Keratinocyte (primary cell): ENCODE results near the gene PAX5. TPM values are rescaled to one million over a fixed set of nuclear protein-coding genes. Genes with fewer than 3 reads are reported as not detected.

Experiments used
- DNase-seq: peaks from one replicate; pipeline ENCODE4 v3.0.0-alpha.2; 2011; ENCODE audit warnings: low read depth, missing footprints, low spot score
- FAIRE-seq: peaks from 2 replicates; lab custom pipeline; 2011; peaks lifted over from hg19 to GRCh38; lab: Jason Lieb, UNC
- H2AFZ ChIP-seq: 2 replicates; pipeline ENCODE4 v1.6.0; 2012; ENCODE audit warnings: low read length, control low read depth, inconsistent platforms; ENCODE audit not compliant: control insufficient read depth
- H3K27ac ChIP-seq: 2 replicates; pipeline ENCODE4 v1.5.1; 2011; ENCODE audit warnings: low read length; ENCODE audit not compliant: control insufficient read depth, insufficient read depth
- H3K27me3 ChIP-seq: 3 replicates; pipeline ENCODE4 v1.6.0; 2011; ENCODE audit warnings: low read length; ENCODE audit not compliant: control insufficient read depth, insufficient read depth; ENCODE audit errors: extremely low read depth
- H3K36me3 ChIP-seq, 2 experiments: 2 replicates in 1 of 2; 3 replicates in 1 of 2; pipeline ENCODE4 v1.5.1; 2011; ENCODE audit warnings: low read length in 2 of 2, mild to moderate bottlenecking in 1 of 2; ENCODE audit not compliant: control insufficient read depth in 2 of 2, insufficient read depth in 2 of 2; ENCODE audit errors: extremely low read depth in 1 of 2
- H3K4me1 ChIP-seq: 3 replicates; pipeline ENCODE4 v1.5.1; 2011; ENCODE audit warnings: low read length; ENCODE audit not compliant: control insufficient read depth, insufficient read depth; ENCODE audit errors: extremely low read depth
- H3K4me2 ChIP-seq: 3 replicates; pipeline ENCODE4 v1.6.0; 2011; ENCODE audit warnings: low read depth, low read length; ENCODE audit not compliant: control insufficient read depth, insufficient read depth; ENCODE audit errors: extremely low read depth
- H3K4me3 ChIP-seq, 3 experiments: fragments of 200-600 bp in 1 of 3; sonication (generic) in 1 of 3; 2 replicates in 2 of 3; 3 replicates in 1 of 3; pipeline ENCODE4 v1.5.1; 2011 to 2016; ENCODE audit warnings: low read length in 3 of 3, mild to moderate bottlenecking in 3 of 3, control low read depth in 2 of 3, inconsistent platforms in 1 of 3, low read depth in 1 of 3, mixed read lengths in 1 of 3, mixed run types in 1 of 3, moderate library complexity in 1 of 3; ENCODE audit not compliant: control insufficient read depth in 2 of 3, insufficient read depth in 2 of 3; ENCODE audit errors: extremely low read depth in 1 of 3
- H3K79me2 ChIP-seq: 2 replicates; pipeline ENCODE4 v1.6.0; 2012; ENCODE audit warnings: low read length; ENCODE audit not compliant: control insufficient read depth, insufficient read depth
- H3K9ac ChIP-seq: 3 replicates; pipeline ENCODE4 v1.6.0; 2011; ENCODE audit warnings: low read length; ENCODE audit not compliant: control insufficient read depth, insufficient read depth; ENCODE audit errors: extremely low read depth
- H3K9me1 ChIP-seq: 3 replicates; pipeline ENCODE4 v1.6.0; 2011; ENCODE audit warnings: low read length; ENCODE audit not compliant: control insufficient read depth, insufficient read depth; ENCODE audit errors: extremely low read depth
- H3K9me3 ChIP-seq: 2 replicates; pipeline ENCODE4 v1.5.1; 2012; ENCODE audit warnings: low read depth, low read length; ENCODE audit not compliant: control insufficient read depth
- H4K20me1 ChIP-seq: 3 replicates; pipeline ENCODE4 v1.6.0; 2011; ENCODE audit warnings: low read length; ENCODE audit not compliant: control insufficient read depth, insufficient read depth; ENCODE audit errors: extremely low read depth
- EZH2 ChIP-seq: IDR thresholded peaks from one replicate; pipeline ENCODE4 v1.6.1; 2012; ENCODE audit warnings: inconsistent platforms, mild to moderate bottlenecking, low read length, moderate library complexity
- dilution Hi-C: fragments of 300-500 bp; cut with MboI; formaldehyde crosslinking; loops from one replicate; pipeline ENCODE4 v1.7.0; 2020; ENCODE audit warnings: low sequenced_read_pairs; ENCODE audit not compliant: extremely low pct_ligation_motif_present
- polyA plus RNA-seq, 5 experiments: library from polyadenylated mRNA; depleted of rRNA in 3 of 5; stranded (reverse) in 3 of 5; stranded (forward) in 1 of 5; unstranded in 1 of 5; fragments of >200 nt; gene quantifications; 1 replicate in 1 of 5; 2 replicates in 3 of 5; 3 replicates in 1 of 5; pipeline versions ENCODE4 v1.2.1 to v1.2.3, GENCODE V29; 2011 to 2012; ENCODE audit warnings: missing spikeins in 2 of 5, low read depth in 1 of 5, low replicate concordance in 1 of 5
- TF ChIP-seq, protein P1 (sequence below), 3 experiments: IDR thresholded peaks in 1 of 3; conservative IDR thresholded peaks in 1 of 3; optimal IDR thresholded peaks in 1 of 3; 2 replicates in 2 of 3; 3 replicates in 1 of 3; pipeline versions ENCODE3 to v1.5.1; 2011; ENCODE audit warnings: low read length in 3 of 3, mild to moderate bottlenecking in 3 of 3, moderate library complexity in 2 of 3, control low read depth in 1 of 3, inconsistent platforms in 1 of 3; ENCODE audit not compliant: insufficient read depth in 2 of 3; ENCODE audit errors: extremely low read depth in 1 of 3

Gene PAX5
- polyA plus RNA-seq, 1 donor (not counting 4 experiments of a cell fraction or from before 2014, with no cell fraction given): not detected

DNA sequence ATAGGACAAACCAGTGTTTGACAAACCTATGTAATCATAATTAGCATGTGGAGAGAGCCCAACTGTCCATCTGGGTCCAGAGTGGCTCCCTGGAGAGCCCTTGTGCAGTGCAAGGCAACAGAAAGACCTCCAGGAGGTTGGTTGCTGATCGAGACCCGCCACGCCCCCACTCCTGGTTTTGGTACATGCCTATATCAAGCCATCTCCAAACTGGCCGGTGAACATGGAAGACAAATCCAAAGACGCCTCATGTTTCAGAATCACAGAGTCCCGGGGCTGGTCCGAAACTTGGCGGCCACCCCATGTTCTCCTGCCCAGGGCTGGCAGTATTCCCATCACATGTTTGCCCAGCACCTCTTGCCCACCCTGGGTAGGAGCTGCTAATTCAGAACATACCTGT lies 140.2 kb downstream of the PAX5 start:
- Histone ChIP-seq H2AFZ (no peak overlapping the region), H4K20me1 (no peaks in the 10 kb centered on the region), H3K4me2 (no peak overlapping the region), H3K4me1 (no peaks in the 10 kb centered on the region), H3K36me3 (no peaks in the 10 kb centered on the region), H3K9ac (no peak overlapping the region), H3K79me2 (no peaks in the 10 kb centered on the region), H3K27me3 (peaks cover 29% of the 10 kb centered on the region), H3K4me3 (no peak overlapping the region), H3K9me1 (no peaks in the 10 kb centered on the region), H3K9me3 (no peaks in the 10 kb centered on the region), H3K27ac (no peak overlapping the region)
- TF ChIP-seq EZH2: no peak
- FAIRE-seq: no peak
- no peak for DNase-seq
- dilution Hi-C loops: no loop called here

DNA sequence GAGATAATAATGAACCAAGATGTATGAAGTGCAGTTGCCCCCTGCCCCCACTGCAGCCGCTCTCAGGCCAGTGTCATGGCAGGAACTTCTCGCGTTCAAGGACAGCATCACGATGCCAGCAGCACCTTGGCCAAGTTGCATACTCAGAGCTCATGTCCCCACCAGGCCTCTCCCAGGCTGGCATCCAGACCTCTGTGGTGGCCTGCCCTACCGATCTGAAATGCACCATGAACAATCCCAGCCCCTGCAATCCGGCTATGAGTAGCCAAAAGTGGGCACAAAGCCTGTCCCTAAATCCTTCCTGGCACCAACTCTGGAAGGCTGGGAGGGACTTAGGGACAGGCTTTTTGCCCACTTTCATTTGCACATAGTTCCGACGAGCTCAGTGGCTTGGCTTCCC lies 140.9 kb downstream of the PAX5 start:
- no peak overlapping the region for H3K4me3 ChIP-seq
- H3K9me1 ChIP-seq: no peaks in the 10 kb centered on the region
- no peak for FAIRE-seq
- H3K9ac ChIP-seq: no peak overlapping the region
- no peak overlapping the region for H3K27ac ChIP-seq
- H2AFZ ChIP-seq: no peak overlapping the region
- TF ChIP-seq, protein P1, sequence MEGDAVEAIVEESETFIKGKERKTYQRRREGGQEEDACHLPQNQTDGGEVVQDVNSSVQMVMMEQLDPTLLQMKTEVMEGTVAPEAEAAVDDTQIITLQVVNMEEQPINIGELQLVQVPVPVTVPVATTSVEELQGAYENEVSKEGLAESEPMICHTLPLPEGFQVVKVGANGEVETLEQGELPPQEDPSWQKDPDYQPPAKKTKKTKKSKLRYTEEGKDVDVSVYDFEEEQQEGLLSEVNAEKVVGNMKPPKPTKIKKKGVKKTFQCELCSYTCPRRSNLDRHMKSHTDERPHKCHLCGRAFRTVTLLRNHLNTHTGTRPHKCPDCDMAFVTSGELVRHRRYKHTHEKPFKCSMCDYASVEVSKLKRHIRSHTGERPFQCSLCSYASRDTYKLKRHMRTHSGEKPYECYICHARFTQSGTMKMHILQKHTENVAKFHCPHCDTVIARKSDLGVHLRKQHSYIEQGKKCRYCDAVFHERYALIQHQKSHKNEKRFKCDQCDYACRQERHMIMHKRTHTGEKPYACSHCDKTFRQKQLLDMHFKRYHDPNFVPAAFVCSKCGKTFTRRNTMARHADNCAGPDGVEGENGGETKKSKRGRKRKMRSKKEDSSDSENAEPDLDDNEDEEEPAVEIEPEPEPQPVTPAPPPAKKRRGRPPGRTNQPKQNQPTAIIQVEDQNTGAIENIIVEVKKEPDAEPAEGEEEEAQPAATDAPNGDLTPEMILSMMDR (optimal IDR thresholded peaks at IDR 0.05 in 1 of 3, IDR thresholded peaks at IDR 0.05 in 1 of 3, conservative IDR thresholded peaks at IDR 0.05 in 1 of 3; ENCODE audit: extremely low read depth in 1 of 3, insufficient read depth in 2 of 3, low read length in 3 of 3): no peak
- no peak for TF ChIP-seq EZH2
- no peaks in the 10 kb centered on the region for H4K20me1 ChIP-seq
- peaks cover 23% of the 10 kb centered on the region for H3K27me3 ChIP-seq
- H3K9me3 ChIP-seq: no peaks in the 10 kb centered on the region
- H3K4me1 ChIP-seq: no peaks in the 10 kb centered on the region
- DNase-seq: no peak
- dilution Hi-C loops: no loop called here
- no peaks in the 10 kb centered on the region for H3K79me2 ChIP-seq
- H3K4me2 ChIP-seq: no peak overlapping the region
- no peaks in the 10 kb centered on the region for H3K36me3 ChIP-seq

DNA sequence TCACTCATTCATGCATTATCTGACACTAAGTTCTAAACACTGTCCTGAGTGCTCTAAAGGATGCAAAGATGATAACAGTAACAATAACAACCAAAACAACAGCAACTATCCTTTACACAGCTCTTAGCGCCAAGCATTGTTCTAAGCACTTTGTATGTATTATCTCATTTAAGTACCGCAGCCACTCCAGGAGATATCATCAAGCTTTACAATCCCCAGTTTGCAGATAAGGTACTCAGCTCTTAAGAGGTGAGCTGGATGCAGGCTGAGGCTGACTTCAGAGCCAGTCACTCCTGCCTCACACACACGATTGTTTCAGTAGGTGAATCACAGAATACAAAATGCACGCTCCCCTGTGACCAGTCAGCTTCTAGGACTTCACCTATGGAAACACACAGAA lies 141.8 kb downstream of the PAX5 start:
- no peak overlapping the region for H2AFZ ChIP-seq
- DNase-seq (no peak), FAIRE-seq (no peak)
- H3K4me3 ChIP-seq: no peak overlapping the region
- no peak overlapping the region for H3K9ac ChIP-seq
- no peaks in the 10 kb centered on the region for H3K36me3 ChIP-seq
- no peaks in the 10 kb centered on the region for H3K4me1 ChIP-seq
- H3K27ac ChIP-seq: no peak overlapping the region
- TF ChIP-seq EZH2: no peak
- TF ChIP-seq, protein P1 (optimal IDR thresholded peaks at IDR 0.05 in 1 of 3, IDR thresholded peaks at IDR 0.05 in 1 of 3, conservative IDR thresholded peaks at IDR 0.05 in 1 of 3; ENCODE audit: extremely low read depth in 1 of 3, insufficient read depth in 2 of 3, low read length in 3 of 3): no peak
- dilution Hi-C loops: no loop called here
- no peaks in the 10 kb centered on the region for H3K9me1 ChIP-seq
- no peaks in the 10 kb centered on the region for H3K9me3 ChIP-seq
- H3K4me2 ChIP-seq: no peak overlapping the region
- no peaks in the 10 kb centered on the region for H3K79me2 ChIP-seq
- no peaks in the 10 kb centered on the region for H4K20me1 ChIP-seq
- peaks cover 23% of the 10 kb centered on the region for H3K27me3 ChIP-seq
